Mesendoderm (in vitro differentiated cells): ENCODE results near the gene SPATA31A6. TPM values are rescaled to one million over a fixed set of nuclear protein-coding genes. Genes with fewer than 3 reads are reported as not detected.
"Not testable (repeated sequence)": the region's sequence is repeated elsewhere in the genome, so short reads cannot be mapped to it uniquely, and the experiment has no call there.

Source experiments
- DNase-seq: peaks from one replicate; pipeline ENCODE4 v3.0.0; 2013
- H2AK5ac ChIP-seq: 2 replicates; pipeline ENCODE4 v1.6.1; 2013; ENCODE audit warnings: low read length, inconsistent platforms
- H2BK120ac ChIP-seq: 2 replicates; pipeline ENCODE4 v1.6.1; 2013; ENCODE audit warnings: low read depth, mild to moderate bottlenecking, low read length, moderate library complexity, mixed read lengths
- H2BK15ac ChIP-seq: replicated peaks from 2 replicates; pipeline ENCODE4 v1.6.1; 2013; ENCODE audit warnings: low read depth, mild to moderate bottlenecking, moderate library complexity
- H2BK5ac ChIP-seq: 2 replicates; pipeline ENCODE4 v1.6.1; 2013; ENCODE audit warnings: low read length, inconsistent platforms
- H3K18ac ChIP-seq: 2 replicates; pipeline ENCODE4 v1.6.1; 2013; ENCODE audit warnings: mild to moderate bottlenecking, low read length, mixed read lengths
- H3K23ac ChIP-seq: one replicate; pipeline ENCODE4 v1.6.1; 2013; ENCODE audit warnings: low read length
- H3K27ac ChIP-seq: 2 replicates; pipeline ENCODE4 v1.5.1; 2013; ENCODE audit warnings: low read depth, mild to moderate bottlenecking, inconsistent platforms, low read length, moderate library complexity
- H3K27me3 ChIP-seq: 2 replicates; pipeline ENCODE4 v1.6.1; 2013; ENCODE audit warnings: low read length, control low read depth, mild to moderate bottlenecking, inconsistent platforms; ENCODE audit not compliant: insufficient read depth, poor library complexity
- H3K36me3 ChIP-seq: 2 replicates; pipeline ENCODE4 v1.6.1; 2013; ENCODE audit warnings: low read length, inconsistent platforms; ENCODE audit not compliant: control insufficient read depth, insufficient read depth
- H3K4ac ChIP-seq: one replicate; pipeline ENCODE4 v1.6.1; 2013; ENCODE audit warnings: low read depth, mild to moderate bottlenecking, low read length, moderate library complexity
- H3K4me1 ChIP-seq: 2 replicates; pipeline ENCODE4 v1.6.1; 2013; ENCODE audit warnings: low read depth, low read length, inconsistent platforms; ENCODE audit not compliant: control insufficient read depth
- H3K4me2 ChIP-seq: 2 replicates; pipeline ENCODE4 v1.6.1; 2013; ENCODE audit warnings: low read length
- H3K4me3 ChIP-seq: 2 replicates; pipeline ENCODE4 v1.5.1; 2013; ENCODE audit warnings: mild to moderate bottlenecking, low read length
- H3K56ac ChIP-seq: one replicate; pipeline ENCODE4 v1.6.1; 2013; ENCODE audit warnings: low read length
- H3K79me1 ChIP-seq: 2 replicates; pipeline ENCODE4 v1.6.1; 2013; ENCODE audit warnings: low read length, inconsistent platforms
- H3K79me2 ChIP-seq: 2 replicates; pipeline ENCODE4 v1.6.1; 2013; ENCODE audit warnings: mild to moderate bottlenecking, low read length; ENCODE audit not compliant: control insufficient read depth, insufficient read depth
- H3K9ac ChIP-seq: 2 replicates; pipeline ENCODE4 v1.6.1; 2013; ENCODE audit warnings: low read length, inconsistent platforms
- H4K5ac ChIP-seq: one replicate; pipeline ENCODE4 v1.6.1; 2013; ENCODE audit warnings: low read length
- H4K8ac ChIP-seq: one replicate; pipeline ENCODE4 v1.6.1; 2013; ENCODE audit warnings: low read depth, mild to moderate bottlenecking, control low read depth, low read length, moderate library complexity
- WGBS: extraction: QIAGEN DNeasy Blood & Tissue Kit; methylation state at CpG from one replicate; pipeline ENCODE4 v1.1.7; 2013; ENCODE audit warnings: low lambda C conversion rate, missing lambda C conversion rate; ENCODE audit not compliant: insufficient coverage; ENCODE audit errors: extremely low coverage; 5-methylcytosine and 5-hydroxymethylcytosine counted together
- small RNA-seq: library from polyadenylated mRNA; stranded (forward); fragments of <200 nt; extraction: miRNeasy Mini kit (QIAGEN cat#:217004); gene quantifications from one replicate; pipeline ENCODE3, GENCODE V24; 2013; ENCODE audit not compliant: insufficient read depth

SPATA31A6 gene

DNA sequence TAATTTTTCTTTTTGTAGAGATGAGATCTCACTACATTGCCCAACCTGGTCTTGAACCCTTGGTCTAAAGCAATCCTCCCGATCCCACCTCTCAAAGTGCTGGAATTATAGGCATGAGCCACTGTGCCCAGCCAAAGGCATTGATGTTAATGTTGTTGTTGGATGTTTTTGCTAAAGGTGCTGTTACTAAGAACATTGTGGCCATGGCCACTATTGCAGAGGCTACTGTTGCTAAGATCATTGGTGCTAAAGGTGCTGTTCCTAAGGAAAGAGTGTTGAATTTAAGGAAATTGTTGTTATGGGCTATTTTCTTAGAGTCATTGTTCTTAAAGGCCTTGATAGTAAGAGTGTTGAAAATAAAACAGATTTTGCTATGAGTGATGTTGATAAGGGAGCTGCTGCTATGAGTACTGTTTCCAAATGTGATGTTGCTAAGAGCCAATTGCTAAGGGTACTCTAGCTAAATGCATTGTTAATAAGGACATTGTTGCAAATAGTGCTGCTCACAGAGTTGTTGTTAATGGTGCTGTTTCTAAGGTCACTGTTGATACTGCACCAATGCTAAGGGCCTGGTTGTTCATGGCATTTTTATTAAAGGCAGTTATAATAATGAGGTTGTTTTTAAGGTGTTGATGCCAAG lies 52.0 kb downstream of the SPATA31A6 start:
- H3K4me2 ChIP-seq, H3K4ac ChIP-seq, H3K36me3 ChIP-seq, H2AK5ac ChIP-seq, DNase-seq, H2BK120ac ChIP-seq, H3K79me1 ChIP-seq, H3K79me2 ChIP-seq, H3K27ac ChIP-seq, H3K4me1 ChIP-seq, H3K9ac ChIP-seq, H4K5ac ChIP-seq, H2BK15ac ChIP-seq, H3K4me3 ChIP-seq, H4K8ac ChIP-seq, H3K27me3 ChIP-seq, H3K23ac ChIP-seq, H3K56ac ChIP-seq, H2BK5ac ChIP-seq, H3K18ac ChIP-seq: not testable (repeated sequence)
- no CpG with 5 or more reads among the region's 1 CpG for WGBS

GRCh38 chr9:42236097-42236496 lies 52.6 kb downstream of the SPATA31A6 start:
- H3K36me3 ChIP-seq, H3K4me2 ChIP-seq, H2AK5ac ChIP-seq, H2BK5ac ChIP-seq, H3K27me3 ChIP-seq, DNase-seq, H3K79me2 ChIP-seq, H2BK120ac ChIP-seq, H3K56ac ChIP-seq, H2BK15ac ChIP-seq, H4K8ac ChIP-seq, H3K9ac ChIP-seq, H3K23ac ChIP-seq, H3K4me1 ChIP-seq, H3K79me1 ChIP-seq, H3K4ac ChIP-seq, H3K27ac ChIP-seq, H3K18ac ChIP-seq, H4K5ac ChIP-seq, H3K4me3 ChIP-seq: not testable (repeated sequence)

DNA sequence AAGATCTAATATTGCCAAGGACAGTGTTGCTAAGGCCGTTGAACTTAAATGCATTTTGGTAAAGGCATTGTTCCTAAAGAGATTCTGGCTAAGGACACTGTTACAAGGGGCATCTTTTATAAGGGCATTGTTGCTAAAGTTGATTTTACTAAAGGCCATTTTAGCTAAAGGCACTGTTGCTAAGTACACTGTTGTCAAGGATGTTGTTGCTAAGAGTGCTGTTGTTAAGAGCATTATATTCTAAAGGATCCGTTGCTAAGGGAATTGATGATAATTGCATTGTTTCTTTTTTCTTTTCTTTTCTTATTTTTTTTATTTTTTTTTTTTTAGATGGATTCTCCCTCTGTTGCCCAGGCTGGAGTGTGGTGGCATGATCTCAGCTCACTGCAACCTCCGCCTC lies 53.9 kb downstream of the SPATA31A6 start:
- WGBS: no CpG with 5 or more reads among the region's 3 CpGs
- DNase-seq: peak; percentile 23

DNA sequence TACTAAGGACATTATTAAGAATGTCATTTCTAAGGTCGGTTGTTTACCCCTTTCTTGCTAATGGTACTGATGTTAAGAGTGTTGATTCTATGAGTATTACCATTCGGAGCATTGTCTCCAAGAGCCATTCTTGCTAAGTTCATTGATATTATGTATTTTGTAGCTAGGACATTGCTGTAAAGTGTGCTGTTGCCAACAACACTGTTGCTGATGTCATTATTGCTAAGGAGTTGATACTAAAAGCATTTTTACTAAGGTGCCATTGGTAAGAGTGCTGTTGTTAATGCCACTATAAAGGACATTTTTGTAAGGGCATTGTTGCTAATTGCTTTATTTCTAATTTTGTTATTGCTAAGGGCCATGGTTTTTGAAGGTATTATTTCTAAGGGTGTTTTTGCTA lies 55.4 kb downstream of the SPATA31A6 start:
- H3K36me3 ChIP-seq, H3K79me1 ChIP-seq, H2BK15ac ChIP-seq, H3K27ac ChIP-seq, H3K23ac ChIP-seq, H3K9ac ChIP-seq, H3K4me2 ChIP-seq, H3K4me3 ChIP-seq, H3K79me2 ChIP-seq, H4K8ac ChIP-seq, DNase-seq, H4K5ac ChIP-seq, H2AK5ac ChIP-seq, H3K4ac ChIP-seq, H3K56ac ChIP-seq, H3K4me1 ChIP-seq, H3K18ac ChIP-seq, H2BK120ac ChIP-seq, H2BK5ac ChIP-seq, H3K27me3 ChIP-seq: not testable (repeated sequence)
- WGBS: no CpG with 5 or more reads among the region's 2 CpGs

More for the DNA sequence above, 53.9 kb downstream of the SPATA31A6 start:
- not testable (repeated sequence) for H2BK120ac ChIP-seq, H2BK15ac ChIP-seq, H3K23ac ChIP-seq, H3K27me3 ChIP-seq, H3K4me1 ChIP-seq, H3K4ac ChIP-seq, H3K56ac ChIP-seq, H3K79me2 ChIP-seq, H3K4me2 ChIP-seq, H3K9ac ChIP-seq, H3K27ac ChIP-seq, H4K8ac ChIP-seq, H3K79me1 ChIP-seq, H4K5ac ChIP-seq, H2AK5ac ChIP-seq, H2BK5ac ChIP-seq, H3K4me3 ChIP-seq, H3K18ac ChIP-seq, H3K36me3 ChIP-seq

Small RNA genes lying within 50 kb of the gene (small RNA-seq; reads per million reads assigned to genes)
- not detected for gene AL445584.3
